HG03354 (cell line): ENCODE measurements around the gene FAU.
"Not testable (repeated sequence)": the region's sequence is repeated elsewhere in the genome, so short reads cannot be mapped to it uniquely, and the experiment has no call there.

Experiments
- ATAC-seq: cut with Tn5 transposase; IDR thresholded peaks from one replicate; pipeline ENCODE4 v1.9.1; 2021; ENCODE audit warnings: mild to moderate bottlenecking; ENCODE audit not compliant: unreplicated experiment, poor library complexity, severe bottlenecking

The FAU gene

DNA sequence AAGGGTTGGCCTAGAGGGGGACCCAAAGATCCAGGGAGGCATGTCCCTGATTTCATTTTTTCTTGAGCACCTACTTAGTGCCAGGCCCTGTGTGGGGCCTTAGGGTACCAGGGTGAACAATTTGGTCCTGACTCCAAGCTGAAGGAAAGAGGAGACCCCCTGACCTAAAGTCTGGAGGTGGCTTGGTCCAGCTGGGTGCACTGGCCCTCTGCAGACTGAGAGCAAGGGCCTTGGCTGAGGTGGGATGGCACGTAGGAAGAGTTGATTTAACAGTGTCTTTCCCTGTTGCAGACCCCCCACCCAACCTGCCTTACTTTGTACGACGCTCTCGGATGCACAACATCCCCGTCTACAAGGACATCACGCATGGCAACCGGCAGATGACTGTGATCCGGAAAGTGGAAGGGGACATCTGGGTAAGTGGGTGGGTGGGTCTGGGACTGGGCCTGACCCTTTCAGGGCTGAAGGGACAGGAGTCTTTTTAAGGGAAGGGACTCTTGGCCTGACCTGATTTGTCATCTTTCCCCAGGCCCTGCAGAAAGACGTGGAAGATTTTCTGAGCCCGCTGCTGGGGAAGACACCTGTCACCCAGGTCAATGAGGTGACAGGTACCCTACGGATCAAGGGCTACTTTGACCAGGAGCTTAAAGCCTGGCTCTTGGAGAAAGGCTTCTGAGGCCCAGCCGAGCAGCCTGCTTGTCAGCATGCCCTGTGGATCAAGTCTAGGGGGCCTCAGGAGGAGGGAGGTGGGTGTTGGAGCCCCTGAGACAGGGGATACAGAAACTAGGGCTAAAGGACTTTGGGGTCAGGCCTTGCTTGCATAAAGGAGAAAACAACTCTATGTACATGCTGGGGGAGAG is 3.5 kb upstream of the FAU start:
- no peak for ATAC-seq

- ATAC-seq, result no peak
Observed at GRCh38 chr11:65124480-65125196, 2.7 kb upstream of the FAU start.

GRCh38 chr11:65121447-65121864 is 478 bp downstream of the FAU start:
- no peak for ATAC-seq

DNA sequence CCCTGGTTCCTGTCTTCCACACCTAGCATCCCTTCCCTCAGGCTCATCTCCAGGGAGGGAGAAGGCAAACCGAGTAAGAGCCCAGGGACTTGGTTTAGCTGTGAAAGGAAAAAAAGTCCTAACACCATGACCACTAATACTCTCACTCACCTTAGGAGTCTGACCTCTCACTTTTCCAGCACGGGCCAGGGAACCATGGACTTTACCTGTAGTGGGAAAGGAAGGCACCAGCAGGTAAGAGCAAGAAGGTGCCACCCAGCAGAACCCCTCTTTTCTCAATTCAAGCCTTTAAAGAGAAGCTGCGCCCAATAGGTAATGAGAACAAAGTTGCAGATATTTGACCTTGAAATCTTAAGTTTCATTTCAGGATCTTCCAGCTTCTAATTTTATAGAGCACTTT is 1.1 kb downstream of the FAU start:
- no peak for ATAC-seq

DNA sequence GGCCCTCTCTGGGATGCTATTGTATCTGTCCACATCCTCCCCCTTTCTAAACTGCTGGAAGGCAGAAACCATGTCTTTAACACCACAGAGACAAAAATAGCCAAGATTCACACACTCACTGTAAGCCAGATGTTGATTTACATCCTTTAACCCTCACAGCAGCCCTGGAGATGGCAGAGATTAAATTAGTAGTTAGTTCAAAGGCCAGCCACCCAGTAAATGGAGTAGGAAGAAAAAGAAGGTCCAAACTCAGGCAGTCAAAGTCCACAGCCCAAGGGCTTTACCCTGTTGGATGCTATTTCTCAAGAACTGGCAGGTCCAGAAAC is 2.3 kb downstream of the FAU start:
- no peak for ATAC-seq

GRCh38 chr11:65118891-65119669 is 2.9 kb downstream of the FAU start:
- ATAC-seq, result not testable (repeated sequence)

DNA sequence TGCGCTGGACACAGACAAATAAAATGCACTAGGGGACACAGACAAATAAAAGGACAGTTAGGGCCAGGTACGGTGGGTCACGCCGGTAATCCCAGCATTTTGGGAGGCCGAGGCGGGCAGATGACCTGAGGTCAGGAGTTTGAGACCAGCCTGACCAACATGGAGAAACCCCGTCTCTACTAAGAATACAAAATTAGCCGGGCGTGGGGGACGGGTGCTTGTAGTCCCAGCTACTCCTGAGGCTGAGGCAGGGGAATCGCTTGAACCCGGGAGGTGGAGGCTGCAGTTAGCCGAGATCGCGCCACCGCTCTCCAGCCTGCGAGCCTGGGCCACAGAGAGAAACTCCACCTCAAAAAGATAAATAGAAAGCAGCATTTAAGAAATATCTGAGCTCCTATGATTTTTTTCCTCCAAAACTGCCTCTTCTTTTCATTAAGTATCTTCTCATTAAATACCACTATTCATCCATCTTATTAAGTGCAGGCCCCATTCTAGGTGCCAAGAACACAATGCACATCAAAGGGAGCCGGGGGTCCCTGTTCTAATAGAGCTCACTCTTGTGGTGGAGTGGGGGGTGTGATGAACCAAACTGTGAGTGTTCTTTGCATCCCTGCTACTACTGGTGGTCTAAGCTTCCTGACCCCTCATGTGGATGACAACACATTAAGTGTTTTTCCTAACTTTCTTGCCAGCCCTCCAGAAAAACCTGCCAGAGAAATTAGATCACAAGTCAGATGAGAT is 3.7 kb downstream of the FAU start:
- no peak for ATAC-seq

- ATAC-seq, result peak; percentile 72
Observed at GRCh38 chr11:65117206-65118096, 4.5 kb downstream of the FAU start, which contains the start of gene ZNHIT2. TSS of gene ZNHIT2 (minus strand) at chr11:65117701. CDS start at chr11:65117653, 48 bp downstream.

- no peak for ATAC-seq
Observed at GRCh38 chr11:65116370-65117205, 5.3 kb downstream of the FAU start.

GRCh38 chr11:65115361-65116082 is 6.4 kb downstream of the FAU start:
- ATAC-seq, result no peak

GRCh38 chr11:65114538-65115171 is 7.3 kb downstream of the FAU start:
- ATAC-seq, result no peak

DNA sequence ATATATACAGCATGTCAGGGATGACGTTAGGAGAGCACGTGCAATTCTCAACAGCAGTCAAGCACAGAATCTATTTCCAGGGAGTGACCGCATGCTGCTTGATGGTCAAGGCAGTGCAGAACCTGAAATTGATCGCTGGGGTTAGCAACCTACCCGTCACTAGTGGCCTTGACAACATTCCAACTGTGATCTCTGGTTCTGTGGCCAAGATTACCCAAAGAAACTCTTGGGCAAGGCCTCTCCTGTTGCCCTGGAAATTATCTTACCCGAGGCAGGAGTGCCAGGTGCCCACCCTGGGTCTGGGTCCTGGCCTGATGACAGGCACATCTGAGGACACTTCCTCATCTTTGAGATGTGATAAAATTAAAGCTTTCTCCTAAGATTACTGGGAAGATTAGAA is 8.1 kb downstream of the FAU start:
- ATAC-seq, result no peak

- no peak for ATAC-seq
Observed at GRCh38 chr11:65113361-65113756, 8.6 kb downstream of the FAU start.

DNA sequence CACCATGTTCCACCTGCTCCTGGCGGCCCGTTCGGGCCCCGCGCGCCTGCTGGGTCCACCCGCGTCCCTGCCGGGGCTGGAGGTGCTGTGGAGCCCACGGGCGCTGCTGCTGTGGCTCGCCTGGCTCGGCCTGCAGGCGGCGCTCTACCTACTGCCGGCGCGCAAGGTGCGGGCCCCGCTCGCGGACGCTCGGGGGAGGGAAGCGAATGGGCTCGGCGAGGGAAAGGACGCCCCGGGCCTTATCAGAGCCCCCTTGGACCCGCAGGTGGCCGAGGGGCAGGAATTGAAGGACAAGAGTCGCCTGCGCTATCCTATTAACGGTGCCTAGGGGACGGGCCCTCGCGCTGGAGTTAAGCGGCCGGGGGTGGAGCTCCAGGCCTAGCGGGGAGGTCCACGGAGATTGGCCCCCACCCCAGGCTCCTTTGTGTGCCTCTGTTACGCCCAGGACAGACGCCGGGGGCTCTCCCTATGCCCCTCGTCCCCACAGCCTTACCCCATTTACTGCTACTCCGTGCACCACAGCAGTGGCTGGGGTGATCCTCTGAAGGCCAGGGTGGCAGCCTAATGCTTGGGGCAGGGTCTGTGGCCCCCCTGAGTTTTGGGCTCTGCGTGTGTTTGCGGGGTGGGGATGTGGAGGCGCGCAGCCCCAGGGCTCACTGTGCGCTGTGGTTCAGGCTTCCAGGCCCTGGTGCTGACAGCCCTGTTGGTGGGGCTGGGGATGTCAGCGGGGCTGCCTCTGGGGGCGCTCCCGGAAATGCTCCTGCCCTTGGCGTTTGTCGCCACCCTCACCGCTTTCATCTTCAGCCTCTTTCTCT is 9.2 kb downstream of the FAU start:
- ATAC-seq, result peak; percentile 40

DNA sequence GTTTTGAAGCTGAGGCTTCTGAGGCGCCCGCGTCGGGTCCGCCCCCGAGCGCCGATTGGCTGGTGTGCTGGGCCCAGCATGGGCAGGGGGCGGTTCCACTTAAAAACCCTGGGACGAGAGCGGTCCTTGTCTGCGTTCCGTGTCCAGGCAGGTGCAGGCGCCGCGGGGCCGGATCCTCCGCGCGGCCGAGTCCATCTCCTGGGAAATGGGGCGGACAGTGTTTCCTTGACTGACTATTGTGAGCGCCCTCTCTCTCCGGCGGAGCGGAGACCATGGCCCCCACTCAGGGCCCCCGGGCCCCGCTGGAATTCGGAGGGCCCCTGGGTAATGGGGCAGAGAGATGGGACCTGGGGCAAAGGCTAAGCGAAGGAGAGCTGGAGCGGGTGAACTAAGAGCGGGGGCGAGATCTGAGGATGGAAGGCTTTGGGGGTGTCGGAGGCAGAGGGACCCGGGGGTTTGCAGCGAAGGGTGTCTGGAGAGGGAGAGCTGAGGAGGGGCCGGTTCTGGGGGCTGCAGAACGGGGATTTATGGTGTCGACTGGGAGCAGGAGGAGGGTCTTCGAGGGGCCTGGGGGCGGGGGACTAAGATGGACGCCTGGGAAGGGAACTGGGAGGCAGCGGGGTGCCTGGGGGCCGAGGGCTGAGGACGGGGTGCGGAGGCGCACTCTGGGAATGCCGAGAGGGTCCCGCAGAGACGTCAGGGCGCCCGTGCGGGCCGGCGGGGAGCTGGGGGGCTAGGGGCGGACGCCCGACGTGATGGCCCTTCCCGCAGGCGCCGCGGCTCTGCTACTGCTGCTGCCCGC is 10.0 kb downstream of the FAU start, which contains the start of gene TM7SF2:
Gene TM7SF2, plus strand, starts transcription at position 129 of the 802 bp plus-strand sequence. Its CDS starts 144 bp downstream, at position 273.
- ATAC-seq, result peak; percentile 72
